ENCODE measurements around the gene MOB2.

The MOB2 gene

GRCh38 chr11:1456176-1456575 lies 30.4 kb downstream of the MOB2 start:
- no peak for DNase-seq (ENCODE audit: low spot score)

GRCh38 chr11:1455763-1456060 lies 30.9 kb downstream of the MOB2 start:
- DNase-seq (ENCODE audit: low spot score) = no peak

- no peak for DNase-seq (ENCODE audit: low spot score)
Measured at GRCh38 chr11:1455032-1455762, 31.4 kb downstream of the MOB2 start.

GRCh38 chr11:1454576-1454975 lies 32.0 kb downstream of the MOB2 start:
- no peak for DNase-seq (ENCODE audit: low spot score)

- DNase-seq (ENCODE audit: low spot score) = no peak
Measured at GRCh38 chr11:1453611-1454034, 33.0 kb downstream of the MOB2 start.

- DNase-seq (ENCODE audit: low spot score) = no peak
Measured at GRCh38 chr11:1452744-1453143, 33.8 kb downstream of the MOB2 start.

- no peak for DNase-seq (ENCODE audit: low spot score)
Measured at GRCh38 chr11:1451781-1452470, 34.7 kb downstream of the MOB2 start.

- no peak for DNase-seq (ENCODE audit: low spot score)
Measured at GRCh38 chr11:1450949-1451710, 35.4 kb downstream of the MOB2 start.

GRCh38 chr11:1450344-1450875 lies 36.2 kb downstream of the MOB2 start:
- DNase-seq (ENCODE audit: low spot score) = no peak

- no peak for DNase-seq (ENCODE audit: low spot score)
Measured at GRCh38 chr11:1449490-1450243, 36.9 kb downstream of the MOB2 start.

- no peak for DNase-seq (ENCODE audit: low spot score)
Measured at GRCh38 chr11:1448882-1449281, 37.7 kb downstream of the MOB2 start.

GRCh38 chr11:1447845-1448825 lies 38.4 kb downstream of the MOB2 start:
- DNase-seq (ENCODE audit: low spot score) = no peak

GRCh38 chr11:1446623-1447022 lies 40.0 kb downstream of the MOB2 start:
- no peak for DNase-seq (ENCODE audit: low spot score)

- no peak for DNase-seq (ENCODE audit: low spot score)
Measured at GRCh38 chr11:1445741-1446445, 40.7 kb downstream of the MOB2 start.

GRCh38 chr11:1444823-1445422 lies 41.7 kb downstream of the MOB2 start:
- no peak for DNase-seq (ENCODE audit: low spot score)

GRCh38 chr11:1444321-1444720 lies 42.3 kb downstream of the MOB2 start:
- no peak for DNase-seq (ENCODE audit: low spot score)

GRCh38 chr11:1443737-1444136 lies 42.8 kb downstream of the MOB2 start:
- DNase-seq (ENCODE audit: low spot score) = no peak

- no peak for DNase-seq (ENCODE audit: low spot score)
Measured at GRCh38 chr11:1442807-1443366, 43.7 kb downstream of the MOB2 start.

GRCh38 chr11:1442163-1442562 lies 44.4 kb downstream of the MOB2 start:
- no peak for DNase-seq (ENCODE audit: low spot score)

- DNase-seq (ENCODE audit: low spot score) = no peak
Measured at GRCh38 chr11:1440496-1440895, 46.1 kb downstream of the MOB2 start.

Measured in LoVo (cell line).